NOMO-1 treated with dmso at 0.1 percent for 144 hours (cell line): ENCODE results near the gene UBE2S.
"Not testable (repeated sequence)": the region's sequence is repeated elsewhere in the genome, so short reads cannot be mapped to it uniquely, and the experiment has no call there.

Source experiments
- DNase-seq: peaks from one replicate; lab custom pipeline; 2025; ENCODE audit not compliant: unreplicated experiment; lab: John Stamatoyannopoulos, UW

The UBE2S gene

GRCh38 chr19:55407550-55407799 is at the start of gene UBE2S:
TSS of gene UBE2S (minus strand) at chr19:55407788. CDS start at chr19:55407589, 199 bp downstream.
- DNase-seq = not testable (repeated sequence)

- DNase-seq = no peak
Observed at GRCh38 chr19:55456347-55456746, 48.8 kb upstream of the UBE2S start.

GRCh38 chr19:55455576-55456235 is 48.1 kb upstream of the UBE2S start:
- DNase-seq = no peak

- DNase-seq = no peak
Observed at GRCh38 chr19:55454787-55455243, 47.2 kb upstream of the UBE2S start.

GRCh38 chr19:55453511-55454260 is 46.1 kb upstream of the UBE2S start:
- DNase-seq = no peak

- DNase-seq = no peak
Observed at GRCh38 chr19:55452749-55453346, 45.3 kb upstream of the UBE2S start.

- DNase-seq = no peak
Observed at GRCh38 chr19:55451965-55452748, 44.6 kb upstream of the UBE2S start.

GRCh38 chr19:55451163-55451964 is 43.8 kb upstream of the UBE2S start:
- no peak for DNase-seq

GRCh38 chr19:55449469-55449868 is 41.9 kb upstream of the UBE2S start:
- no peak for DNase-seq

- DNase-seq = not testable (repeated sequence)
Observed at GRCh38 chr19:55448175-55448490, 40.5 kb upstream of the UBE2S start.

- DNase-seq = no peak
Observed at GRCh38 chr19:55447421-55448174, 40.0 kb upstream of the UBE2S start.

GRCh38 chr19:55446060-55446459 is 38.5 kb upstream of the UBE2S start:
- no peak for DNase-seq

GRCh38 chr19:55444646-55445045 is 37.1 kb upstream of the UBE2S start:
- DNase-seq = no peak

GRCh38 chr19:55443824-55444480 is 36.4 kb upstream of the UBE2S start:
- no peak for DNase-seq

- DNase-seq = no peak
Observed at GRCh38 chr19:55443045-55443823, 35.6 kb upstream of the UBE2S start, which contains the start of gene SHISA7. TSS of gene SHISA7 (minus strand) at chr19:55443300. CDS start at chr19:55442863, 437 bp downstream.

- DNase-seq = no peak
Observed at GRCh38 chr19:55442372-55442961, 34.9 kb upstream of the UBE2S start.

- no peak for DNase-seq
Observed at GRCh38 chr19:55441692-55442321, 34.2 kb upstream of the UBE2S start.

GRCh38 chr19:55441319-55441691 is 33.7 kb upstream of the UBE2S start:
- peak; percentile 62 for DNase-seq
